Fibroblast of peridontal ligament (primary cell): ENCODE data around the gene PPP1R9A.

Experiments used
- DNase-seq: peaks from one replicate; pipeline ENCODE4 v3.0.0-alpha.2; 2010; ENCODE audit errors: extremely low read depth

Gene PPP1R9A

GRCh38 chr7:95097291-95097690 lies 189.9 kb downstream of the PPP1R9A start:
- no peak for DNase-seq

GRCh38 chr7:95097851-95098250 lies 190.5 kb downstream of the PPP1R9A start:
- DNase-seq: no peak

- DNase-seq: no peak
These were observed 191.7 kb downstream of the PPP1R9A start for GRCh38 chr7:95099106-95099505.

GRCh38 chr7:95101422-95101821 lies 194.0 kb downstream of the PPP1R9A start:
- no peak for DNase-seq

- no peak for DNase-seq
These were observed 195.3 kb downstream of the PPP1R9A start for GRCh38 chr7:95102662-95103061.

- no peak for DNase-seq
These were observed 197.3 kb downstream of the PPP1R9A start for GRCh38 chr7:95104739-95105138.

DNA sequence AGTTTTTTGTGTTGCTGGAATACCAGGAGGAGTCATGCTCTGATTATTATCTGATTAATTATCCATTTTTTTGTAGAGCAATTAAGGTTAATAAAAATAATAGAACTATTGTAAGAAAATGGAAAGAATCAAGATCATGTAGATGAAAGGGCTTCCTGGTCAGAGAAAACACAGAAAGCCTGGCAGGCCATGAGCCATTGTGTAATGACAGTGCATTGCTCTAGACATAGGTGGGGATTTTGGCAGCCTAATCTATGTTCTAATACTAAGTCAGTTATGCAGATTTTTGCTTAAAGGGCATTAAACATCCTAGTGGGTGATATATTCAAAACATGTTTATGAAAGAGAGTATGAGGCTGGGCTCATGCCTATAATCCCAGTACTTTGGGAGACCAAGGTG lies 198.2 kb downstream of the PPP1R9A start:
- DNase-seq: no peak

DNA sequence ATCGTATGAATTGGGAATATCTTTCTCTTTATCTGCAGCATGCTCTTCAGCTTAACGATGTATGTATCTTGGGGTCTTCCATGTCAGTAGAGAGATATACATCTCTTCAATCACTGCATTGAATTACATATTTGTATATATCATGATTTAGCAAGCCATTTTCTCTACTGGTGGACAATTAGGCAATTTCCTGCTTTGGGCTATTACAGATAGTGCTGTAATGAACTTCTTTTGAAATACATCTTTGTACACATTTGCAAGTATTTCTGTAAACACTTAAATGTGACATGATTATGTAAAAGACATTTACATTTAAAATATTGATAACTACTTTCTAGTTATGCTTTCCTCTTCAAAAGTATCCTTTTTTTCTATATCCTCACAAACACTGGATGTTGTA lies 199.0 kb downstream of the PPP1R9A start:
- DNase-seq: no peak

- DNase-seq: no peak
These were observed 203.3 kb downstream of the PPP1R9A start for GRCh38 chr7:95110707-95111106.

DNA sequence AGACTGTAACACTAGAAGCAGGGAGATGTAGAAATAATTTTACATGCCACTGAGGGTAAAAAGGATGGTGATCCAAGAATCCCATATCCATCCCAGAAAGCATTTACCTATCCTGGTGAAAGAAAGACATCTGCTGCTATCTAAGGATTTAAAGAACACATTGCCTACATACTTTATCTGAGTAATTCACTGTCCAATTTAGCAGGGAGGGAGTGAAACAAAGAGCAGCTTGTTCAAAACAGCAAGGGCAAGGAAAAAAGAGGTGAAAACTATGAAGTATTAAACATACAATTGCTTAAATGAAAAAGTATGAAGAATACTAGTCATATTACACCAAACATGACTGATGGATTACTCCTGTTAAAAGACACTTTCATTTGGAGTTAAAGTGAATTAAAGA lies 206.2 kb downstream of the PPP1R9A start:
- no peak for DNase-seq

DNA sequence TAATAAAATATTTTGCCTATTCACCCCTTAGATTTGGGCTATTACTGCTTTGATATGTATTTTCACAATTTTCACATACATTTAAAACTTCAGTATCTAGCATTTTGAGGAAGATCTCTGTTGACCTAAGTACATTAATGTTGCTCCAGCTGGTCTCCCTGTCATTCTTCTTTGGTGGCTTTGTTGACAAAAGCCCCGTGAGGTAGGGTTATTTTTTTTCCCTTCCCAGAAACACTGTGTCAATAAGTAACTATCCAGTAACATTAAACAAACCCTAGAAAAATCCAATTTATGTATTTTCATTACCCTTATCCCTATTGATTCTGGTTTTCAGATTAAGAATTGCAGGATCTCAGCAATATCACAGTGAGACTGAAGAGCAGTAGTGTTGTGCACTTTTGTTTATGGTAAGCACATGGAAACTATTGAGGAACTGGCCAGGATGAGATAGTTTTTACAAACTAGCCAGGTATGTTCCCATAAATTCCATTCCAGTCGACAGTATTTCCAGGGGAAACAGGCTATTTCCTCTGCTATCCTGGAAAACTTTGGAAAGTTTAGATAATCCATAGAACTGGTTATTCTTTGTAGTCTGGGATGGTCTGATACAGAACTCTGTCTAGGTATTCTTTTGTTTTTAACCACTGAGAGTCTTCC lies 218.8 kb downstream of the PPP1R9A start:
- no peak for DNase-seq

- DNase-seq: no peak
These were observed 225.1 kb downstream of the PPP1R9A start for GRCh38 chr7:95132500-95132899.

GRCh38 chr7:95139922-95140321 lies 232.5 kb downstream of the PPP1R9A start:
- no peak for DNase-seq

GRCh38 chr7:95141755-95142154 lies 234.4 kb downstream of the PPP1R9A start:
- DNase-seq: peak; percentile 27

DNA sequence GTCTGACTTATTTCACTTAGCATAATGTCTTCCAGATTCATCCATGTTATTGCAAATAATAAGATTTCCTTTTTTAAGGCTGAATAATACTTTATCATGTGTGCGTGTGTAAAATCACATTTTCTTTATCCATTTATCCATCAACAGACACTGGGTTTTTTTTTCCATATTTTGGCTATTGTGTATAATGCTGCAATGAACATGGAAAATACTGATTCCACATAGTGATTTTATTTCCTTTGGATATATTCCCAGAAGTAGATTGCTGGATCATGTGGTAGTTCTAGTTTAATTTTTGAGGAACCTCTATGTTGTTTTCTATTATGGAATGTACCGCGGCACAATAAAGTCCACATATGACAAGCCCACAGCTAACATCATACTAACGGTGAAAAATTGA lies 236.9 kb downstream of the PPP1R9A start:
- DNase-seq: no peak

GRCh38 chr7:95155965-95156364 lies 248.6 kb downstream of the PPP1R9A start:
- DNase-seq: no peak

DNA sequence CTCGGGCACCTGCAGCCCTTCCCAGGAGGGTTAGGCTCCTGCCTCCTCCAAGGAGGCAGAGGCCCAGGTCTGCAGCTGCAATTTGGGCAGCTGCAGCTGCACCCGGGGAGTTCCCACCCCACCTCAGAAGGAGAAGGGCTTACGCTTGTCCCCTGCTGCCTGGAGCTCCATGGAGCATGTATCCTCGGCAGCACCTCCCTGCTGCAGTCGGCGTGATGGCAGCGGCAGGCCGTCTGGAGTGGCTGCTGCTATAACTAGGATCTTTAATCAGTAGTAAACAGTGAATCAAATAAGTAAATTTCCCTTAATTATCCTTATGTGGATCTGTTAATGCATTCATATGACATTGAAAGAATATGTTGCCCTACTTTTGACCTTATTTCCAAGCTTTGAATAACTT lies 250.0 kb downstream of the PPP1R9A start:
- no peak for DNase-seq

DNA sequence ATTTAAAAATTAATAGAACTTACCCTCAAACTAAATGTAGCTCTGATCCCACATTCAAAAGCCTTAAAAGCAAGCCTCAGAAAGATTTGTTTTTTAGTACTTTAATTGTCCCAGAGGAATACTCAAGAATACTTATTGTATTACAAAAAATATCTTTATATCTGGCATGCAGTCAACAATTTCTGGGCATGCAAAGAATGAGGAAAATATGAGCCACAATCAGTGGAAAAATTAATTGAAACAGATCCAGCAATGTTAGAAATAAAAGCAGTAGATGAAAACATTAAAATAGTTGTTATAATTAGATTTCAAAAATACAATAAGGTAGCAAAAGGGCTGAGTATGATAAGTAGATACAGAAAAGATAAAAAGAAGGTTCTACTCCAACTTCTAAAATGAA lies 262.3 kb downstream of the PPP1R9A start:
- DNase-seq: peak; percentile 4

DNA sequence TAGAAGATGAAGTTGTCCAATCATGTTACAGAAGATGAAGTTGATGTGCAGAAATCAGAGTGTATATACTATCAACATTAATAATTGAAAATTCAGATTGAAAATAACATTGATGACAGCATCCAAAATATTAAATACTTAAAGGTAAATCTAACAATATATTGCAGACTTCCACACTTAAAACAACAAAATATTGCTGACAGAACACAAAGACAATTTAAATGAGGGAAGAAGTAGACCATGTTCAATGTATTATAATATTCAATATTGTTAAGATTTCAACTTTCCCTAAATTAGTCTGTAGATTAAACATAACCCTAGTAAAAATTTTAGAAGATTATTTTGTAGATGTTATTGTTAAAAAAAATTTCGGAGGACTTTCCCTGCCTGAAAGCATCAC lies 265.0 kb downstream of the PPP1R9A start:
- no peak for DNase-seq

DNA sequence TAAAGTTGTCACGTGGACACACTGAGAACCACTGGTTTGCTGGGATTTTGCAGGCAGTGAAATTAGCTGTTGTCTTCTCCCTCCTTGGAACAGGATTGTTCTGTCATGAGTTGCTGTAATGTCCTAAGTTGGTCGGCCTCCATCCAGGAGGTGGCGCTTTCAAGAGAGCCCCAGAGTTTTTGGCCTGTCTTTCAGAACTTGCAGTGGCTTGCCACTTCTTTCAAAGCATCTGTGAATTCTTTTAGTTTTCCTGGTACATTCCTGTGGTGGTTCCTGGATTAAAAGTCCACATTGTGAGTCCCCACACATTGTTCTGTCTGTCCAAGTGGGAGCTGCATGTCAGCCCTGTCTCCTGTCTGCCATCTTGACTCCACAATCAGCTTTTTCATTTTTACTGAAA lies 283.1 kb downstream of the PPP1R9A start:
- peak; percentile 7 for DNase-seq

GRCh38 chr7:95191795-95192194 lies 284.4 kb downstream of the PPP1R9A start:
- no peak for DNase-seq

DNA sequence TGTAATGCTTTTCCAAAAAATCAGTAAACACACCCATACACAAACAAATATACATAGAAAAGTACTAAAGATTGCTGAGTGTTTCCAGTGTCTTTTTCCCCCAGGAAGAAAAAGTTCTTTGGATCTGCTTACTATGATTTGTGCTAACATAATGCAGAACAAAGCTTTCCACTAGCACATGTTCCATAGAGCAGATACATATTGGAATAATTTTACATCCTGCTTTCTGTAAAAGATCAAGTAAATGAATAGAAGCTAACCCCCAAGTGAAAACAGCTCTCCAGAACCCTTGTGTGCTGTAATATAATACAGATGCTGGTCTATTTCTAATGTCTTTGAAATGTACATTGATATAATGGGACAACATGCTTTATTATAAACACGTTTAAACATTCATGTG lies 291.5 kb downstream of the PPP1R9A start:
- DNase-seq: peak; percentile 7

DNA sequence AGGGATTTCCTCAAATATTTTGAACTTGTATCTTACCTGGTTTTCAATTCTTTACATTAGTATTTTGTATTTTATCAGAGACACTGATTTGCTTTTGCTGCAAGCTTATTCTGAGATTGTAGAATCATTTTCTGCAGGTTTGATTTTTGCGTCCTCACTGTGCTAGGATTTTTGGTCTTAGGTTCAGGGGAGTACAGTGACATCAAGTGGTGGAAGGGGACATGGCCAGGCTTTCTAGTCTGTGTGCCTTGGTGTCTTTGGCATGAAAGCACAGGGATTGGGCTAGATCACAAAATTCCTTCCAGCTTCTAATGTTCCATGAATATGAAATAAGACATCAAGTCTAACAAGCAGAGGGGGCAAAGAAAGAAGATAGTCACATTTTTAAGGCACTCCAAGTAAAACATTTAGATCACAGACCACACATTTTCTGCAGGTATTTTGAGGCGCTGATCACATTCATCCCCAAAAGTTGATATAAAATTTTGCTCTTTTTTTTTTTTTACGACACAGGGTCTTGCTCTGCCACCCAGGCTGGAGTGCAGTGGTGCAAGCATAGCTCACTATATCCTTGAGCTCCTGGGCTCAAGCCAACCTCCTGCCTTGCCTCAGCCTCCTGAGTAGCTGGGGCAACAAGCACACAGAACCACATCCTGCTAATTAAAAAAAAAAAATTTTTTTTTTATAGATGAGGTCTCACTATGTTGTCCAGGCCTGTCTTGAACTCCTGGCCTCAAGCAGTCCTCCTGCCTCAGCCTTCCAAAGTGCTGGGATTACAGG lies 292.6 kb downstream of the PPP1R9A start:
- peak; percentile 71 for DNase-seq

DNA sequence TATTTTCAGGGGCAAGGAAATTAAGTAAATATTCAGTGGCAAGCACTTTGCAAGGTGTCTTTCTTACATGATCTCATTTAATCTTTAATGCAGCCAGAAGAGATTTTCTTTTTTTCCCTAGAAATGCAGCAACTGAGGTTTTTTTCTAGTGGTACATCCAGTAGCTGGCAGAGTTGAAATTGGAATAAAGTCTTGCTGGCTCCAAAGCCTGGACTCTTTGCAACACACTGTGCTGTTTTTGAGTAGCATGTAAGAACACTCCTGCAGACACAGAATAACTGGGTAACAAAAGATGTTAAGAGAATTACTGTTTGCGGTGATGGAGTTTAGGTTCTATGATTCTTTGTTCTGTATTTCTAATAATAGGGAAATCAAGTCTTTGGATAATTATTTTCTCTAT lies 293.3 kb downstream of the PPP1R9A start:
- DNase-seq: no peak
